IPS-NIHi7 (cell line): ENCODE data around the gene GPR17.

Experiments
- DNase-seq: peaks from one replicate; pipeline ENCODE4 v3.0.0; 2012; ENCODE audit warnings: mixed read lengths; ENCODE audit errors: extremely low spot score

The GPR17 gene

GRCh38 chr2:127645395-127646291 lies at the start of gene GPR17:
Gene GPR17 (plus strand): TSS chr2:127646153. CDS start chr2:127650736, 4,583 bp downstream.
- DNase-seq, result no peak

GRCh38 chr2:127596311-127597045 lies 49.5 kb upstream of the GPR17 start:
- DNase-seq, result no peak

- no peak for DNase-seq
Observed at GRCh38 chr2:127597046-127597983, 48.6 kb upstream of the GPR17 start.

GRCh38 chr2:127597984-127598380 lies 48.0 kb upstream of the GPR17 start:
- no peak for DNase-seq

- no peak for DNase-seq
Observed at GRCh38 chr2:127598711-127599110, 47.2 kb upstream of the GPR17 start.

GRCh38 chr2:127599211-127599610 lies 46.7 kb upstream of the GPR17 start:
- DNase-seq, result no peak

GRCh38 chr2:127604986-127605385 lies 41.0 kb upstream of the GPR17 start:
- no peak for DNase-seq

- no peak for DNase-seq
Observed at GRCh38 chr2:127605691-127606263, 40.2 kb upstream of the GPR17 start.

- DNase-seq, result no peak
Observed at GRCh38 chr2:127606625-127607398, 39.1 kb upstream of the GPR17 start.

- no peak for DNase-seq
Observed at GRCh38 chr2:127607399-127607908, 38.5 kb upstream of the GPR17 start.

GRCh38 chr2:127608061-127609030 lies 37.6 kb upstream of the GPR17 start:
- DNase-seq, result no peak

GRCh38 chr2:127609031-127609751 lies 36.8 kb upstream of the GPR17 start:
- DNase-seq, result no peak

- DNase-seq, result no peak
Observed at GRCh38 chr2:127609818-127610217, 36.1 kb upstream of the GPR17 start.

- DNase-seq, result no peak
Observed at GRCh38 chr2:127610561-127610960, 35.4 kb upstream of the GPR17 start.

- DNase-seq, result no peak
Observed at GRCh38 chr2:127611076-127611925, 34.7 kb upstream of the GPR17 start.

- no peak for DNase-seq
Observed at GRCh38 chr2:127612111-127612822, 33.7 kb upstream of the GPR17 start.

GRCh38 chr2:127614246-127614645 lies 31.7 kb upstream of the GPR17 start:
- DNase-seq, result no peak
